Activated CD4-positive, alpha-beta T cell treated with anti-CD3 and anti-CD28 coated beads, Interleukin-2, amount 10 ng/mL, durations not matched to agents 24 days and 14 days (primary cell): Measurements from ENCODE around the gene C6orf15. TPM values are rescaled to one million over a fixed set of nuclear protein-coding genes. Genes with fewer than 3 reads are reported as not detected.
A peak's percentile ranks its signal among the peaks of the same experiment; 100 is the strongest.

Source experiments
- DNase-seq: peaks from one replicate; pipeline ENCODE4 v3.0.0; 2022
- H3K27ac Mint-ChIP-seq: one replicate; pipeline ENCODE4 v1.8.0; 2022; ENCODE audit warnings: mild to moderate bottlenecking, mixed read lengths
- H3K27me3 Mint-ChIP-seq: one replicate; pipeline ENCODE4 v1.8.0; 2022; ENCODE audit warnings: mixed read lengths
- H3K36me3 Mint-ChIP-seq: one replicate; pipeline ENCODE4 v1.8.0; 2022; ENCODE audit warnings: low read depth, mild to moderate bottlenecking, mixed read lengths
- H3K4me1 Mint-ChIP-seq: one replicate; pipeline ENCODE4 v1.8.0; 2021; ENCODE audit warnings: mixed read lengths
- H3K4me3 Mint-ChIP-seq: one replicate; pipeline ENCODE4 v1.8.0; 2022; ENCODE audit warnings: mild to moderate bottlenecking, moderate library complexity, mixed read lengths
- H3K9me3 Mint-ChIP-seq: one replicate; pipeline ENCODE4 v1.8.0; 2021; ENCODE audit warnings: mixed read lengths
- intact Hi-C: fragments of 100-400 bp; cut with micrococcal nuclease; formaldehyde crosslinking; loops from one replicate; pipeline ENCODE4 v1.15.1; 2023
- total RNA-seq: library from RNA; stranded (reverse); gene quantifications from 2 replicates; pipeline ENCODE4 v1.2.3, GENCODE V29; 2022

Gene C6orf15
- total RNA-seq, 1 donor from 2014 or later = not detected

DNA sequence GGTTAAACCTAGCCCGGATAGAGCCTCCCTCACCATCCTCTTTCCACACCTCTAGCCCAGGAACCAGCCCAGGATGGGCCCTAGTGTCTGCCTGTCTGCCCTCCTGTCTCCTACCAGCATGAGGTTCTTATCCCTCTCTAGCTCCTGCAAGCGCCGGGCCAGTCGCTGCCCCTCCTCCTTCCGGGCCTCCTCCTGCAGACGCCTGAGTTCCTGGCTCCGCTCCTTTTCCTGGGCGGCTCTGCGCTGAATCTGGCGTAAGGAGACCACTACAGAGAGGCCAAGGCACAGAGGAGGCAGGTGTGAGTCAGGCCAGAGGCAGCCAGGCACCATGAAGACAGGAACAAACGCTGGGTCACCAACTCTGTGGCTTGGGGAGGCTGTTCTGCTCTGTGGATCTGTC, 30.8 kb upstream of the C6orf15 start:
- peaks cover 2% of the 10 kb centered on the region for H3K4me1 Mint-ChIP-seq
- H3K4me3 Mint-ChIP-seq = no peak overlapping the region
- H3K27ac Mint-ChIP-seq = no peak overlapping the region
- DNase-seq = no peak
- H3K27me3 Mint-ChIP-seq = peaks cover 4% of the 10 kb centered on the region
- H3K9me3 Mint-ChIP-seq = no peaks in the 10 kb centered on the region
- peaks cover 9% of the 10 kb centered on the region for H3K36me3 Mint-ChIP-seq
- intact Hi-C loops = no loop called here

DNA sequence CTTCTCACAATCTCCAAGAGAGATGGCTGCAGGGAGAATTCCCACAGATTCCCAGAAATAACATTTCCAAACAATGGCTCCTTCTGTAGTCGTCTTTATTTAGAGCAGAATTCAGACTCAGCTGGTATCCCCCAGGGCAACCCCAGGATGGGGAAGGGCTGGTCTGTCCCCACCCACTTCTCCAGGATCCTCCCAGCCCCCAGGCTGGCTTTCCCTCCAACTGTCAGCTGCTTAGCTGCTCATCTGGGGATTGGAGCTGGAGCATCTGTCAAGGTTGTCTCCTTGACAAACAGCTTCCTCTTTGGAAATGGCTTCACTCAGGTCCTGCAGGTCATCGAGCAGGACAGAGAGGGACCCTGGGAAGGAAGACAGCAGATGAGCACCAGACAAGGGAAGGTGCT, 30.0 kb upstream of the C6orf15 start:
- H3K27me3 Mint-ChIP-seq = peaks cover 6% of the 10 kb centered on the region

DNA sequence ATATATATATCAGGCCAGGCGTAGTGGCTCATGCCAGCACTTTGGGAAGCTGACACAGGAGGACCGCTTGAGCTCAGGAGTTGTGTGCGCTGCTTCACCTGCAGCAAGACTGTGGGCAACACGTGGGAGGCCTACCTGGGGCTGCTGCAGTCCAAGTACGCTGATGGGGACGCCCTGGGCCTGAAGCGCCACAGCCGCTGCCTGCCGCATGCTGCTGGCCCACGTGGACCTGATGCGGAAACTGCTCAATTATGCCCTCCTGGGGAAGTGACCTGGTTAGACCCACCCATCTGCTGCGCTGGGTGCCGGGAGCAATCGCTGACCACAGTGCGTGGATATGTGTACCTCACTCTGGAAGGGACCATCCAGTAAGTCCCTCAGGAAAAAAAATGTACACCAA, 28.3 kb upstream of the C6orf15 start:
- no peak overlapping the region for H3K27ac Mint-ChIP-seq
- no peaks in the 10 kb centered on the region for H3K9me3 Mint-ChIP-seq
- H3K27me3 Mint-ChIP-seq = peaks cover 6% of the 10 kb centered on the region
- peaks cover 4% of the 10 kb centered on the region for H3K4me1 Mint-ChIP-seq
- no peak overlapping the region for H3K4me3 Mint-ChIP-seq
- peaks cover 9% of the 10 kb centered on the region for H3K36me3 Mint-ChIP-seq
- intact Hi-C loops = no loop called here
- no peak for DNase-seq

More for the DNA sequence above, 30.0 kb upstream of the C6orf15 start:
- Mint-ChIP-seq H3K9me3 (no peaks in the 10 kb centered on the region), H3K36me3 (peaks cover 9% of the 10 kb centered on the region), H3K27ac (no peak overlapping the region), H3K4me1 (peaks cover 4% of the 10 kb centered on the region), H3K4me3 (no peak overlapping the region)
- DNase-seq = no peak
- intact Hi-C loops = no loop called here

DNA sequence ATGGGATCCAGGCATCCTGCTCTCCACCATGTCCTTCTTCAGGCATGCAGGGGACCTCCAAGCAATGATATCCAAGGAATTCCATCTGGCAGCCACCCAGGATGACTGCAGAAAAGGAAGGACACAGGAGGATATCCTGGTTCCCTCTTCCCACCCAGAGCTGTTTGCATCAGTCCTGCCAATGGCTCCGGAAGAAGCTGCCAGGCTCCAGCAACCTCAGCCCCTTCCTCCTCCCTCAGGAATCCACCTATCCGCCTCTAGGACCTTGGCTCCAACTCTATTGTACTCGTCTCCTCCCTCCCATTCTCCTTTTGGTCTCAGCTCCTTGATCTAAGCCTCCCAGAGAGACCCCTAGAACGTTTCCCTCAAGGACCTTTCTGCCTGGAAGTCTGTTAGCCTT, 27.2 kb upstream of the C6orf15 start:
- H3K27ac Mint-ChIP-seq = no peak overlapping the region
- H3K4me1 Mint-ChIP-seq = peaks cover 4% of the 10 kb centered on the region
- intact Hi-C loops = no loop called here
- DNase-seq = no peak
- H3K4me3 Mint-ChIP-seq = no peak overlapping the region
- no peaks in the 10 kb centered on the region for H3K9me3 Mint-ChIP-seq
- peaks cover 6% of the 10 kb centered on the region for H3K27me3 Mint-ChIP-seq
- peaks cover 5% of the 10 kb centered on the region for H3K36me3 Mint-ChIP-seq

DNA sequence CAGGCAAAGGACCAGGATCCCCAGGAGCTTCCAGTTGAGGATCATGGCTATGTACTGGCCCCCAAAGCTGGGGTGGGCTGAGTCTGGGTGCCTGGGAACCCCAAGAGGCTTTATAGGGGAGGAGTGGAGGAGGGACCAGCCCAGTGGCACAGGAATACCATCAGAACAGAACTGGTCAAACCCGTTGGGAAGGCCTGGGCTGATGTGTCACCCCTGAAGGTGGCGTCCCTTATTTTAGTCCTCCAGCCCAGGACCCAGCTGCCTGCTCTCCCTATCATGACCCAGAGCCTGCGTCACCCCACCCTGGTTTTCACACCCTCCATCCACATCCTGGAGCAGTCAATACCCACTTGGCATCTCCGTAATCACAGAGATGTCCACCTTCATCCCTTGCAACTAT, 26.6 kb upstream of the C6orf15 start, which contains the start of gene PSORS1C2:
PSORS1C2 (minus strand) TSS at position 85 of the 400 bp plus-strand sequence; CDS start at position 45, 40 bp downstream.
- intact Hi-C loops = no loop called here
- H3K4me1 Mint-ChIP-seq = peaks cover 4% of the 10 kb centered on the region
- H3K9me3 Mint-ChIP-seq = no peaks in the 10 kb centered on the region
- no peak within 1 kb of the TSS for H3K4me3 Mint-ChIP-seq
- H3K27me3 Mint-ChIP-seq = peaks cover 6% of the 10 kb centered on the region
- H3K27ac Mint-ChIP-seq = no peak within 1 kb of the TSS
- no peak for DNase-seq
- peaks cover 5% of the 10 kb centered on the region for H3K36me3 Mint-ChIP-seq

DNA sequence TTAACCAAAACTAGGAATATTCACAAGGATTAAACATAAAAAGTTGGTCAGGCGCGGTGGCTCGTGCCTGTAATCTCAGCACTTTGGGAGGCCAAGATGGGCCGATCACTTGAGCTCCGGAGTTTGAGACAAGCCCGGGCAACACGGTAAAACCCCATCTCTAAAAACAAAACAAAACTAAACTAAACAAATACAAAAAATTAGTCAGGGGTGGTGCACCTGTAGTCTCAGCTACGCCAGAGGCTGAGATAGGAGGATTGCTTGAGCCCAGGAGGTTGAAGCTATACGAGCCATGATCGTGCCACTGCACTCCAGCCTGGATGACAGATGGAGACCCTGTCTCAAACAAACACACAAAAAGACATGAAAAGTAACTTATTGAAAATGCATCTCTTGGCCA, 23.3 kb upstream of the C6orf15 start:
- Mint-ChIP-seq H3K4me3 (no peak overlapping the region), H3K27me3 (peaks cover 8% of the 10 kb centered on the region), H3K9me3 (no peaks in the 10 kb centered on the region), H3K27ac (no peak overlapping the region), H3K36me3 (no peaks in the 10 kb centered on the region), H3K4me1 (peaks cover 4% of the 10 kb centered on the region)
- intact Hi-C loops = loop anchor here (2.0 kb wide), 1 partner anchor 23 kb away; the partner anchor contains the start of gene TCF19
- DNase-seq = no peak

DNA sequence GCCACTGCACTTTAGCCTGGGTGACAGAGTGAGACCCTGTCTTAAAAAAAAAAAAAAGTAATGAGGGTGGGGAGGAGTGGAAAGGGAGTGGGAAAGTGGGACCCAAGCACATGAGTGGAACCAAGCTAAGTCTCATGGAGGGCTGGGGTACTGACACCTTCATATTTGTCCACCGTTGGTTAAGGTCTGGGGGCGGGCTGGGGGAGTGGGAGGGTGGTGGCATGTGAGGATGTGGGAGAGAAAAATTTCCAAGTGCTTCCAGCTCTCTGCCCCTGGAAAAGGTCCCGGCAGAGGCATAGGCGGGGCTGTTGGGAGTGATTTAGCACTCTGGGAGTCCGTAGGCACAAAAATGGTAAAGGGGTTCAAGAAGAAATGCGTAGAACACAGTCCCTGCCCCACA, 20.4 kb upstream of the C6orf15 start:
- Mint-ChIP-seq H3K27ac (no peak overlapping the region), H3K9me3 (no peaks in the 10 kb centered on the region), H3K4me1 (peaks cover 9% of the 10 kb centered on the region), H3K27me3 (peaks cover 21% of the 10 kb centered on the region), H3K4me3 (no peak overlapping the region), H3K36me3 (no peaks in the 10 kb centered on the region)
- intact Hi-C loops = no loop called here
- no peak for DNase-seq

DNA sequence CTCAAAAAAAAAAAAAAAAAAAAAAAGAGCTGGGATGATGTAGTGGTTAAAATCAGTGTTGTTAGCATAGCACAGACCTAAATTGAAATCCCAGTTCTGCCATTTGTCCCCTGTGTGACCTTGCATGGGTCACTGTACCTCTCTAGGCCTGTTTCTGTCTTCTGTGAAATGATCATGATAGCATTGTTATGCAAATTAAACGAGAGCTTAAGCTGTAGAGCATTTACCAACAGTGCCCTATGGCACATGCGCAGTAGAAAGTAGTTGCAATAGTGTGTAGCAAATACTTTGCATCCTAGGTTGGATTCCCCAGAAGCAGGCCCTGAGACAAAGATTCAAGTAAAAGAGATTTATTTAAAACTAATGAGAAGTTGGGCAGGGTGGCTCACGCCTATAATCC, 19.2 kb upstream of the C6orf15 start:
- peaks cover 6% of the 10 kb centered on the region for H3K4me1 Mint-ChIP-seq
- H3K27ac Mint-ChIP-seq = no peak overlapping the region
- intact Hi-C loops = no loop called here
- DNase-seq = no peak
- H3K4me3 Mint-ChIP-seq = no peak overlapping the region
- H3K9me3 Mint-ChIP-seq = no peaks in the 10 kb centered on the region
- no peaks in the 10 kb centered on the region for H3K36me3 Mint-ChIP-seq
- H3K27me3 Mint-ChIP-seq = peaks cover 19% of the 10 kb centered on the region

DNA sequence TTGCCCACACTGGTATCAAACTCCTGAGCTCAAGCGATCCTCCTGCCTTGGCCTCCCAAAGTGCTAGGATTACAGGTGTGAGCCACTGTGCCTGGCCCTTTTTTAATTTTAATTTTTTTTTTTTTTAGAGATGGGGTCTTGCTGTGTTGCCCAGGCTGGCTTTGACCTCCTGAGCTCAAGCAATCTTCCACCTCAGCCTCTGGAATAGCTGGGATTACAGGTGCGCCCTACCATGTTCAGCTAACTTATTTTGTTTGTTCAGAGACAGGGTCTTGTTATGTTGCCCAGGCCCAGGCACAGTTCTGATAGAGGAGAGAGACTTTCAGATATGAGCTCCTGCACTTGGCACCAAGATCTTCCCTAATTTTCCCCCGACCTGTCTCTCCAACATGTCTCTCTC, 18.4 kb upstream of the C6orf15 start:
- Mint-ChIP-seq H3K27ac (no peak overlapping the region), H3K27me3 (peaks cover 19% of the 10 kb centered on the region), H3K4me3 (no peak overlapping the region), H3K36me3 (no peaks in the 10 kb centered on the region), H3K9me3 (no peaks in the 10 kb centered on the region), H3K4me1 (peaks cover 6% of the 10 kb centered on the region)
- no peak for DNase-seq
- intact Hi-C loops = no loop called here

DNA sequence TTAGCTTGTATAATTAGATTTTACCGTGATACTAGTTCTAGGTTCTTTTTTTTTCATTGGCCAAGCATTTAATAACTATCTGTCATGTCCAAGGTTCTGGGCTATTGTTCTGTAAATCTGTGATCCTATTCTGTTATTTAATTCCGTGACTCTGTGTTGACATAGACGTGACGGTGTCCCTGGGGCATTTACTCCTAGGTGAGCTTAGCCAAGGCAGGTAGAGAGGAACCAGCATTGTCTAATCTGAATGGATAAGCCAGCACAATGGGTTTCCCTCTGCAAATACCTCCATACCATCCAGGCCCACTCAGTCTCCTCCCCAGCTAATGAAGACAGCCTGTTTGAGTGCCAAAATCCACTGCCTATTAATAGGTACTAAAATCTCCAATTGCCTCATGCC, 16.8 kb upstream of the C6orf15 start:
- Mint-ChIP-seq H3K4me3 (no peak overlapping the region), H3K27ac (no peak overlapping the region), H3K4me1 (peaks cover 6% of the 10 kb centered on the region), H3K9me3 (no peaks in the 10 kb centered on the region), H3K36me3 (no peaks in the 10 kb centered on the region), H3K27me3 (peaks cover 19% of the 10 kb centered on the region)
- no peak for DNase-seq
- intact Hi-C loops = no loop called here

DNA sequence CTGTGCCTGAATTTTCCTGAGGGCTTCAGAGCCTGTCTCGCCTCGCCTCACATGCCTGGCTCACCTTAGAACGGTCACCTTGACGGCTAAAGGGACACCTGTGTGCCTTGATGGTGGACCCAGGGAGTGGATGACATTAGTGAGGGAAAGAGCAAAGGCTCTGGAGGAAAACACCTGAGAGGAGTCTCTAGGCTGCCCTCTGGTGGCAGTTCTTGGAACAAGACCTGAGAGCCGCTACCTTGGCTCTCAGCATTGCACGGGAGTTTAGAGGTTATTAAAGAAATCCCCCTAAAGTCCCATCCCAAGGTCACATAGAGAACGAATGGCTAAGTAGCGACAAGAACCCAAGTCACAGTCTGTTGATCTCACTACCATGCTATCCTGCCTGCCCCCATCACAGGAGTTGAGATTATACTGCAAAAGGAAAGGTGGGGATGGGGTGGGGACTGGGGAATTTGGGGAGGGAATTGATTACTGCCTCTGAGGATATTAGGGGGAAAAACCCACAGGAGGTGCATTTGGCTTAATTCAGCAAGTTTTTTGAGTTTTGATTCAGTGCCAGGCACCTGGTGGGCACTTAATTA, 15.8 kb upstream of the C6orf15 start:
- Mint-ChIP-seq H3K27me3 (peaks cover 19% of the 10 kb centered on the region), H3K4me1 (peaks cover 6% of the 10 kb centered on the region), H3K4me3 (no peak overlapping the region), H3K27ac (no peak overlapping the region), H3K36me3 (no peaks in the 10 kb centered on the region), H3K9me3 (no peaks in the 10 kb centered on the region)
- intact Hi-C loops = no loop called here
- DNase-seq = peak; percentile 92

DNA sequence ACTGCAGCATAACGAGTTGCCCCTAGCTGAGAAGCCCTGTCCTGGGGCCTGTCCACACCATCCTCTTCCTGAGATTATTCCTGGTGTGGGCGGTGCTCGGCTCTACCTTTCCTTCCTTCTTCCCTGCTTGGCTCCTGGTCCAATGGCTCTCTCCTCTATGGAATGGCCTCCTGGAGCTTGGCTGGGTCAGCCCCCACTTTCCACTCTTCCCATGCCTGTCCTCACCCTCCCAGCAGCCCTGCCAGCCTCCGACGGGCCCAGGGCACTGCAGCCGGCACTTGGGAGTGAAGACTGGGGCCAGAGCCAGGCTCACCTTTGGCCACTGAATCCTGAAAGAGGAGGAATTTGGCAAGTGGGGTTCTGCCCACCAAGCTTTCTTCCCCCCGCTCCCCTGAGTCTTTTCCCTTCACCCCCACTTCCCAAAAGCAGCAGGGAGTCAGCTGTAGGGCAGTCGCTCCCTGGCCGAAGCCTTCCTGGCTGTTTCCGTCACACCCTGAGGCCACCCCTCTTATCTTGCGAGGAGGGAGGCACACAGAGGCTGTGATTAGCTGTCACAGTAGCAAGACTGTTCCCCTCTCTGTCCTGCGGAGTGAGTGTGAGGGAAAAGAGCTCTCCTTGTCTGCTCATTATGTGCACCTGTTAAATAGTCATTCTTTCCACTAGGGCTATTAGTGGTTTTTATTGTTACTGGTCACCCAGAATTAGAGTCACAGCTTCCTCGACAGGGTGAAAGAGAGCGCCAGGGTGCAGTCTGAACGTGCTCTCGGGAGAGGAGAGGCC, 14.2 kb upstream of the C6orf15 start:
- no peak overlapping the region for H3K4me3 Mint-ChIP-seq
- no peaks in the 10 kb centered on the region for H3K9me3 Mint-ChIP-seq
- peaks cover 6% of the 10 kb centered on the region for H3K4me1 Mint-ChIP-seq
- intact Hi-C loops = no loop called here
- no peak for DNase-seq
- peaks cover 19% of the 10 kb centered on the region for H3K27me3 Mint-ChIP-seq
- no peak overlapping the region for H3K27ac Mint-ChIP-seq
- no peaks in the 10 kb centered on the region for H3K36me3 Mint-ChIP-seq

DNA sequence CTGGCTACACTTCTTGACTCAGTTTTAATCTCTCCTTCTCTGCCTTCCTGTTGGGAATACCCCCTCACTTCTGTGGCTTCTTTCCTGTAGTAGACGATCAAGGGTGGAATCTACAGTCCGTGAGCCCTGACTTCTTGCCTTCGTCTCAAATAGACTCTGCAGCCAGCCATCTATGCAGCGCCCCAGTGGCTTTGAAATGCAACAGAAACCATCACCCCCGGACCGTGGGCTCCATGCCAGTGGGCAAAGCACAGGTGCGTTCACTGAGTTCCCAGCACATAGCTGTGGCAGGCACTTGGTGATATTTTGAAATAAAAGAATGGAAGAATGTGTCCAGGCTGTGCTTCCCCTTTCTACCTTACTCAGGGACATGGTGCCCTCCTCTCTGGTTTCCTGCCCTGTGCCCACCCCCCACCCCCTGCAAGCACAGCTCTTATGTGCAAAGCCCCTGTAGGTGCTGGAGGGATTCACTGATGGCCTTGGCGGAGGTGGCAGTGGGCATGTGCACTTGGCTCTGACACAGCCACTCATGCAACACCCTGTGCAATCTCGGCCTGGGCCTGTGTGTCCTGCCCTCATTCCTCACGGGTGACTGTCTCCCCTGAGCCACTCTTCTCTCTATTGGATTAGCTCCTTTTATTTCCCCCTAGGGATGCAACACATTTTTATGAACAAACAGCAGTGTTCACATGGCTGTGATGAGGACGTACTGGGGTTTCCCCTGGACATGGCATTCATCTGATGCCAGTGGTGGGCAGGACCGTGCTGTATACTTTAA, 13.4 kb upstream of the C6orf15 start:
- no peaks in the 10 kb centered on the region for H3K36me3 Mint-ChIP-seq
- H3K9me3 Mint-ChIP-seq = no peaks in the 10 kb centered on the region
- no peak for DNase-seq
- intact Hi-C loops = no loop called here
- peaks cover 17% of the 10 kb centered on the region for H3K27me3 Mint-ChIP-seq
- H3K4me3 Mint-ChIP-seq = no peak overlapping the region
- peaks cover 6% of the 10 kb centered on the region for H3K4me1 Mint-ChIP-seq
- H3K27ac Mint-ChIP-seq = no peak overlapping the region

DNA sequence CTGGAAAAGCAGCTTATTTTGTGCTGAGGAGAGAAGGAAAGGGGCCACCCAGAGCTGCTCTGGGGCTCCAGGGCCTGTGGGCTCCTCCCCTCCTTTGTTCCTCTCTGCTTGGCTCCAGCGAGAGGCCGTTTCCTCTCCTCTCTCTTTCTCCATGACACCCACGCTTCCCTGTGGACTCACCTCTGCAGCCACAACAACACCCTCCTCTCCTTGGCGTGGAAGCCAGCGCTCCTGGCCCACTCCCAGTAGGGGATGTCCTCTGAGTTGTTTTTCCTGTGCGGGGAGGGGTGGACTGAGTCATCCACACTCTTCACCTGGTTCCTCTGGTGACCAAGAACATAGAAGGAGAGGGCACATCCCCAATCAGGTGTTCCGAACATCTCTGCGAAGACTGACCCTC, 12.8 kb upstream of the C6orf15 start:
- intact Hi-C loops = no loop called here
- Mint-ChIP-seq H3K27me3 (peaks cover 17% of the 10 kb centered on the region), H3K9me3 (no peaks in the 10 kb centered on the region), H3K27ac (no peak overlapping the region), H3K4me1 (peaks cover 6% of the 10 kb centered on the region), H3K36me3 (no peaks in the 10 kb centered on the region), H3K4me3 (no peak overlapping the region)
- no peak for DNase-seq
